HG03565 (cell line): ENCODE results near the gene NFIA.
"Not testable (repeated sequence)": the region's sequence is repeated elsewhere in the genome, so short reads cannot be mapped to it uniquely, and the experiment has no call there.

Source experiments
- ATAC-seq: cut with Tn5 transposase; IDR thresholded peaks from one replicate; pipeline ENCODE4 v1.9.1; 2021; ENCODE audit warnings: mild to moderate bottlenecking, moderate library complexity; ENCODE audit not compliant: unreplicated experiment

The NFIA gene

DNA sequence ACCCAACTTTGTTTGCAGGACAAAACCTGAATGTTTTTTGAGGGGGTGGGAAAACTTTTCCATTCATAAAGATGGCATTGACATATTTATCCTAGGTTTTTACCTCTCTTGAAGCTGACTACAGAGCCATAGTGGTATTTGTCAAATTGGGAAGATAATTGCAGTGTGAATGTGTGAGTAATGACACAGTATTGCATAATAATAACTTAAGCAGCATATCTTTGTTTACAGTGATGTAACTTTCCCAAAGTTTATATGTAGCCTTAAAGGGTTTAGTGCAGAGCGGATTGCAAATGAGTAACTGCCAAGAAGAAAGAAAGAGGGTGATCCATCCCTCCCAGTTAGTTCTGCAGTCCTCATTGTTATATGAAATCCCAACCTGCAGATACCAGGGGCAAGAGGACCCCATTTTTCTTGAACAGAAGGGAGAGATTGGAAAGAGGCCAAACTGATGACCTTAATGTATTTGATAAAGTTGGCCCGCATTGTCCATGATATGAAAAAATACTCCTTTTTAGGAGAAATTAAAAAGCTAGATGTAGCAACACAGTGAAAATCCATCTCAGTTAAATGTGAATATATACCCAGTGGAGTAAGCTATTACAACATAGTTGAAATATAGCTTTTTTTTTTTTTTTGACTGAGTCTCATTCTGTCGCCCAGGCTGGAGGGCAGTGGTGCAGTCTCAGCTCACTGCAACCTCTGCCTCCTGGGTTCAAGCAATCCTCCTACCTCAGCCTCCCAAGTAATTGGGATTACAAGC, 23.7 kb upstream of the NFIA start:
- no peak for ATAC-seq

DNA sequence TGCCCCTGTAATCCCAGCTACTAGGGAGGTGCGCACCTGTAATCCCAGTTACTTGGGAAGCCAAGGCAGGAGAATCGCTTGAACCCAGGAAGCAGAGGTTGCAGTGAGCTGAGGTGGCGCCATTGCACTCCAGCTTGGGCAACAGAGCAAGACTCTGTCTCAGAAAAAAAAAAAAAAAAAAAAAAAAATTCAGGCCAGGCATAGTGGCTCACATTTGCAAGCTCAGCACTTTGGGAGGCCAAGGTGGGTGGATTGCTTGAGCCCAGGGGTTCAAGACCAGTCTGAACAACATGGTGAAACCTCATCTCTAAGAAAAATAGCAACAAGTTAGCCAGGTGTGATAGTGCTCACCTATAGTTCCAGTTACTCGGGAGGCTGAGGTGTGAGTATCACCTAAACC, 20.8 kb upstream of the NFIA start:
- not testable (repeated sequence) for ATAC-seq

DNA sequence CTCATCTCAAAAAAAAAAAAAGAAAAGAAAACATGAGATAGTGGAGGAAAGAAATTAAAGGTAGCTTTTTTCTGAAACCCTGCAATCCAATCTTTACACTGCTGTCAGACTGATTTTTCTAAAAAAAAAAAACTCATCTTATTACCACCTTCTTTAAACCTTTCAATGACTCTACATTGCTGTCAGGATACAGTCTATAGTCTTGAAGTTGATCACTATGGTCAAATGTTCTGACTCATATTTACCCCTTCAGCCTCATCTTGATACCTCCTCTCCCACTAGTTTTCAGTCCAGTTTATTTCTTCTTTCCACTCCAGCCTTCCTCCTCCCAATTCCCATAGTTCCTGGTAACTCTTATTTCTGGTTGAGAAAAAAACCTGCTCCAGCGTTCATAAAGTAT, 17.7 kb upstream of the NFIA start:
- no peak for ATAC-seq

DNA sequence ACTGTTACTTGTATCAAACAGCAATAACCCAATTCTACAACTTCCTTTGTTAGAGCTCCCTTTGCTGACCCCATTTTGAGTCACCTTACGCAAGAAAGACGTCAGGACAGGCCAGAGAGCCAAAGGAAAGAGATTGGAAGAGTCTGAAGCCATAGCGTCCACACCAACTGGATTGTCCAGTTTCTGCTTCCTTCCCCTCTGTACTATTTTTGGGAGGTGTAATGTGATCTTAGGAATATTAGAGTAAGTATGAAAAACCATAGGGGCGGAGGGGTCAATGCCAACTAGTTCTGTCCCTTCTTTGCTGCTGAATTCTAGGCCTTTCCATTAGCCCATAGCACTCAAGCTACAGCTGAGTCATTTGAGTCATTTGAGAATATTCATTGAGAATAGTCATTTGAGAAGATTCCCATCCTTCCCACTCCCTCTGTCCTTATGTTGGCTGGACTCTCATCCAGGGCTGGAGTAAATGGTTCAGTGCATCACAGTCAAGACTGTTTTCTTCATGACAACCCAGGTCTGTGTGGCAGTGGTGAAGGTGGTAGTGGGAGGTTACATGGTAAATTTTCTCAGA, 14.8 kb upstream of the NFIA start:
- no peak for ATAC-seq

DNA sequence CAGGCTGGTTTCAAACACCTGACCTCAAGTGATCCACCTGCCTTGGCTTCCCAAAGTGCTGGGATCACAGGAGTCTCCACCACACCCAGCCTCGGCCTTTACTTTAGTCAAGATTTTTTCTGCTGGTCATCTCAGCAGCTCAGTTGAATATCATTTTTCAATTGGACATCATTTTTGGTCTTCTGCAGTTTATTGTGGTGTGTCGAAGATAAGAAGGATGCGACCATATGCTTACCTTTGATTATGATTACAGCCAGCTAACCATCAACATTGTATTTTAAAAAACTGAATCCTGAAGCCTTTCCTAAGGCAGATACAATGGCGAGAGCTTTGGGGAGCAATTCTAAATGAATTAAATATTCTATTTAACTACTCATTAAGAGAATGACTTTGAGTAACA, 12.3 kb upstream of the NFIA start:
- no peak for ATAC-seq

DNA sequence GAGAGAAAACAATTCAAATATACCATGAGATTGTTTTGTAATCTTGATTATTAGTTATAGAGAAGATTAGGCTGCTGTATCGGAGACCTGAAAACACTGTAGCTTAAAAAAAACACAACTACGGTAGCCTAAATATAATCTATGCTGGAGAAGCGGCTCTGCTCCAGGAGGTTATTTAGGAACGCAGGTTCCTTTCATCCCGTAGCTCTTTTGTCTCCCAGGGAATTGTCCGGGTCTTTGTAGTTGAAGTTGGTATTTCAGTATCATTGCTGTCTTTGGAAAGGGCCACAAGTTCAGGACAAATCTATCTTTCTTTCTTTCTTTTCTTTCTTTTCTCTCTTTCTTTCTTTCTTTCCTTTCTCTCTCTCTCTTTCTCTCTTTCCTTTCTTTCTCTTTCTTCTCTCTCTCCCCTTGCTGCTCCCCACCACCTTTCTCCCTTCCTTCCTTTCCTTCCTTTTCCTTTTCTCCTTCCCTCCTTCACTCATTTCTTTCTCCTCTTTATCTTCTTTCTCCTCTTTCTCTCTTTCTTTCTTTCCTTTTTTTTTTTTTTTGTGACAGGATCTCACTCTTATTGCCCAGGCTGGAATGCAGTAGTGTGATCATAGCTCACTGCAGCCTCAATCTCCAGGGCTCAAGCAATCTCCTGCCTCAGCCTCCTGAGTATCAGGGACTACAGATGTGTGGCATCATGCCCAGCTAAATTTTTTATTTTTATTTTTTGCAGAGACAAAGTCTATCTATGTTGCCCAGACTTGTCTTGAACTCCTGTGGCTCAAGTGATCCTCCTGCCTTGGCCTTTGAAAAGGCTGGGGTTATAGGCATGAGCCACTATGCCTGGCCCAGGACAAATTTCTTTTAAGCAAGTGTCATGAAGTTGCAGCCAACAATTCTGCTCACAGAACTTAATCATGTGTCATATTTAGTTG, 10.9 kb upstream of the NFIA start:
- no peak for ATAC-seq

DNA sequence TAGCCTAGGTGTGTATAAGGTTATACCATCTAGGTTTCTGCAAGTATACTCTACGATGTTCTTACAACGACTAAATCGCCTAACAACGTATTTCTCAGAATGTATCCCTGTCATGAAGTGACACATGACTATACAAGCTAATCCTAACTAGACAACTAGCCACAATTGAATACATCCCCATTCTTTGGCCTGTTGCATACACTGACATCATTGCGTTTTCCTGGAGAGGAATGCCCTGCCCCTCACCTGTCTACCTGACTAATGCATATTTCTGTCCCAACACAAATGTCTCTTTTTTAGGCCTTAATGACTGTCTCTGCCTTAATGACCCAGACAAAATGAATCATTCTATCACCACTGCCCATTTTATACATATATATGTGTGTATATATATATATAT, 8.5 kb upstream of the NFIA start:
- no peak for ATAC-seq

DNA sequence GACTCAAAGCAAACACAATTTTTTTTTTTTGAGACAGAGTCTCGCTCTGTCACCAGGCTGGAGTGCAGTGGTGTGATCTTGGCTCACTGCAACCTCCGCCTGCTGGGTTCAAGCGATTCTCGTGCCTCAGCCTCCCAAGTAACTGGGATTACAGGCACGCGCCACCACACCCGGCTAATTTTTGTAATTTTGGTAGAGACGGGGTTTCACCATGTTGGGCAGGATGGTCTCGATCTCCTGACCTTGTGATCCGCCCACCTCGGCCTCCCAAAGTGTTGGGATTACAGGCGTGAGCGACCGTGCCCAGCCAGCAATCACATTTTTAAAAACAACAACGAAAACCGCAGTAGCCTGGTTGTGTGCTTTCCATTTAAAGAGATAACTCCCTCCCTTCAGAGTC, 6.5 kb upstream of the NFIA start:
- ATAC-seq: not testable (repeated sequence)

DNA sequence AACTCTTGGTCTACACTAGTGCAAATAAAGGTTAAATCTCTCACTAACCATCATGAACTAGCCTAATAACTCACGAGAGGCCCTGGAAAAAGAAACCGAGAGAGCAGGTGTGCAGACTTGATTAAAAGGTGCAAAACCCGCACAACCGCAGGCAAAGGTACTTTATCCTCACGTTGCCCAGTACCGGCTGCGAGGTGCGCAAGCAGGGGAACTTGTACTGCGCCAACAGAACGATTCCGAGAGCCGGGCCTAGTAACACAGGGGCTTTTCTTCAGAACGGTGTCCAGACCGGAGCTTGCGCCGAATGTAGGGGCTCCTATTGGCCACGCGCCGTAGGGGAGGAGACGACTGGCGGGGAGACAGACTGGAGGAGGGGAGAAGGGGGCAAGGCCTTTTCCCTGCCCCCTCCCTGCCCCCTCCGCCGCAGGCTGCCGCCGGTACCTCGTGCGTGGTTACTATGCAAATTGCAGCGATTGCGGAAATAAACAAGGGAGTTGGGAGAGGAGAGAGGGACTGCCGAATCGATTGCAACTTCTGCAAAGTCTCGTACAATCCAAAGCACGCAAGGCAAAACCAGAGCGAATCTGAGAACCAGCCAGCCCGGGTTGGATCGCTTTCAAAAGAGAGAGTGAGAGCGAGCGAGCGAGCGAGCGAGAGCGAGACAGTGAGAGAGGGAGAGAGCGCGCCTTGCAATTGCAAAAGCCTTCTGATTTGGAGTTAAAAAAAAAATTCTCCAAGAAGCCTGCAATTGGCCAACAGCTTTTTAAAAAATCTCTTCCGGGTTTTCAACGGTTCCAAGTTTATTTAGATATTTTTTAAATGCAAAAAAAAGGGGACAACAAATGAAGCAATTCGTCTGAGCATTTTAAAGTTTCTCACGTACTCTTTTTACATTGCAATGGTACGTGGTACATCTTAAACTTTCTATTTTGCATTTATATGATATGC, 5.4 kb upstream of the NFIA start:
- ATAC-seq: peak; percentile 73

DNA sequence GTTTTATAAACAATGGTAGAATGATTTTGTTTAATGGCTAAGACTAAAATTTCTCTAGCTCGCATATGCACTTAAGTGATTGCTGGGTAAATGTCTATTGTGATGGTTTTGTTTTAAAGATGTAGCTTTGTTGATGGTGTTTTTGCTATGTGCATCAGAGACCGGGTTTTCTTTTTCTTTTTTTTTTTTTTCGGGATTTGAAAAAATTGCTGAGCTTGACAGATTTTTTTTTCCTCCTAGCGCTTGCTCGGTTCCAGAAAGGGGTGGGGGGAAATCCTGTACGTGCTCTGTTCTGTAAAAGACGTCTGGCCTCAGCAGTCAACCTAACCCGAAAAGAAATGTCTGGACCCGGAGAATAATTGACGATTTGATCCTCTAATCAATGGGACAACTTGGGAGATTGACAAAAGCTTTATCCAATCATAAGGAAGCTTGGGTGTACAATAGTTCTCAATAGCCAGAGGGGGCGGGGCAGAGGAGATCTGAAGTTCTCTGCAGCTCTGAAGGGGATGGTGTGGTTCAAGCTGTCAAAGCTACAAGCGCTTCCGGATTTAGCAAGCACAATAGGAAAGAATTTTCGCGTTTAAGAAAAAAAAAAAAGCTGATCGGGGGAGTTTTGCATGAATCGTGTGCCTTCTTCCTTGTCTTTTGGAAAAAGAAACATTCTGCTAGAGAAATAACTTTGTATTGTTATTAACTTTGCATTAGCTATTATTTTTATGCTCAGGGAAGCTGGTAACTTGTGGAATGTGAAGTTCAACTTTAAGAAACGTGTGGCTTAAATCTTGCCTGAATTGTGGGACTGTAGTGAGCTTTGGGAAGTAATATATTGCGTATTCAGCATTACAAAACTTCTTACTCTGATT, 4.5 kb upstream of the NFIA start:
- peak; percentile 56 for ATAC-seq

DNA sequence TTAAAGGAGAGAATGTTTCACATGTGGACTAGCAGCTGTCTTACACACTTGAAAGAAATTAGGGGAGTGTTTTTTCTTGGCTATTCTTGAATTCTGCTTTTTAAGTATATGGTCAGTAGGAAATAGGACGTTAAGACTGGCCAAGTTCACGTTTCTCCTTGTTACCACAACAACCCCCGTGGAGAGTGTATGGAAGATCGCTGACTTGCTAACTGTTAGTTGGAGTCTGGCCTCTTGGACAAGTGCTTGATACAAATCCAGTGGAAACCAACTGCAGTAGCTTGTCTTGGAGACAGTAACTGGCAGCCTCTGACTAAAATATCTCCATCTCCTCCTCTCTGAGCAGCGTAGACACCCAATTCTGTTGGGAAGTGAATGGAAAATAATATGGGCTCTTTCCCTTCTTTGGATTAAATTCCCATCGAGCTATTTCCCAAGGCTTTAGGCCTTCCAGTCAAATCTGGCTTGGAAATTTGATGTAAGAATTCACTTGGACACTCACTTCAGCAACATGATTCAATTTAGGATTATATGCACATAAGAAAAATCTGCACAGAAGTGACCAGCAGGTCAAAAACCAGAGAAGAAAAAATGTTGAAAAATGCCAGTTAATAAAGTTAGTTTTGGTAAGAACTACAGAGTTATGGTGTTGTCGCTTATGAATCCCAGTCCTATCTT, 3.6 kb upstream of the NFIA start:
- ATAC-seq: no peak

DNA sequence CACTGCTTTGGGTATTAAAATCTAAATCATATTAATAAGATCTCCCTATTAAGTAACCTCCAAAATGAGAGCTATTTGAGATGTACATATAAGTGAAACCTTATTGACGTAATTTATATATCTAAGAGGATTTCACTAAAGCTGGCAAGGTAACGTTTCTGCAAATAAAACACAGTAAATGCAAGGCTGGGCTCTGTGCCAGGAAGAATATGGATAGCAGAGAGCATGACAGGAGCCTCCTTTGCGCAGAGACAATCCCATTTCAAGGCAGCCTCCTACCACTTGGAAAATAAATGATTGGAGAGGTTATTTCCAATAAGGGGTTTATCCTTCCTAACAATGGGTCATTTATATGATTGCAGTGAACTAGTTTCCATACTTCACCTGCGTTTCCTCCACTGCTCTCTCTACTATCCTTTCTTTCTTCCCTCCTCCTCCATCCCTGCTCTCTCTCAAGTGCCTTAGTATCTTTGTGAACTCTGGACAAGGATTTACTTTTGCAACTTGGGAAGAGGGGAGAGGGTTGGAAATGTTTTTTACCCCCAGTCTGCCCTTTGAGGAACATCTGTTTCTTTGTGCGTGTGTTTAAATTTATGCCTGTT, 3.0 kb upstream of the NFIA start:
- no peak for ATAC-seq

DNA sequence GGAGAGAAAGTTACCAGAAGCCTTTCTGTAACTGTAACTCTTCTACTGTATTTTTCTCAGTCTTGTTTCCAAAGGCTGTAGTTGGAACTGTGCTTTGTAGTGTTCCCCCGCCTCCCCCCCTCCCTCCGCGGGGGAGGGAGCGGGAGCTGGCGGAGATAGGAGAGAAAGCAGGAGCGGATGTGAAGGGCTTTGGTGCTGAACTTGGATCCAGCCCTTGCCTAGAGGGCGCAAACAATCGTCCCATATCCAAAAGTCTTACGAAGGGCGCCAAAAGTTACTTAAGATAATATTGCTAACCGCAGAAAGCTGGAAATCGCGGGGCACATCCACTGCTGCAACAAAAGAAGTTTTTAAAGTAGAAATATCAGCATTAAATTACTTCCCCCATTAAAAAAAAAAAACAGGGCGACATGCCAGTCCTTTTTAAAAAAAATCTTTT, 2.4 kb upstream of the NFIA start:
- no peak for ATAC-seq

DNA sequence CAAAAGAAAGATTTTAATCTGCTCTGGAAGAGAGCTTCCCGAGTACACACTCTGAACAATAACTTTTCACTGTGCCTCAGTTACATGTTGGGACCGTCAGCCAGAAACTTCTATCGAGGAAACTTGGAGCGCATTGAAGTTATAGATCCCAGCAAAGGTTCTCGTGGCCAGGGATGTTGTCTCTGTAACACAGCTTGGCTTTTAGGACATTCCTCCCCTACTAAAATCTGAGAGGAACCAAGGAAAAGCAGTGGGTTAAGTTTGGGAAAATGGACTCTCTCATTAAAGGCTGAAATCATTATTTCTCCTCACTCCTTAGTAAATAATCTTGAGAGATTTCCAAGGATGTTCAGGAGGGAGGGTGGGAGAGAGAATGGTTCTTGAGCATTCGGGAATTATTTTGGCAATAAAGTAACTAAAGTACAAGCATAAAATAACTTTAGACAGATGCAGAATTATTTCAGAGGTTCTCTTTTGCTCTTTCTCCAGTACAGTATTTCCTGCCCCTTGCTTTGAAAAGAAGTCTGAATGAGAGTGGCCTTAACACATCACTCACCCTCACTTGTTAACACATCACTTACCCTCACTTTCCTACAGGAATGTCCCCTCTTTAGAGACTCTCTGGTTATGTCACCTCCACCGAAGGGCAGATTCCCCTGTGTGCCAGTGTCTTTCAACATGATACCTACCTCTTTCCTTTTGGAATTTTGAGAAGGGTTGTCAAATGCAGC, 1.8 kb upstream of the NFIA start:
- no peak for ATAC-seq

DNA sequence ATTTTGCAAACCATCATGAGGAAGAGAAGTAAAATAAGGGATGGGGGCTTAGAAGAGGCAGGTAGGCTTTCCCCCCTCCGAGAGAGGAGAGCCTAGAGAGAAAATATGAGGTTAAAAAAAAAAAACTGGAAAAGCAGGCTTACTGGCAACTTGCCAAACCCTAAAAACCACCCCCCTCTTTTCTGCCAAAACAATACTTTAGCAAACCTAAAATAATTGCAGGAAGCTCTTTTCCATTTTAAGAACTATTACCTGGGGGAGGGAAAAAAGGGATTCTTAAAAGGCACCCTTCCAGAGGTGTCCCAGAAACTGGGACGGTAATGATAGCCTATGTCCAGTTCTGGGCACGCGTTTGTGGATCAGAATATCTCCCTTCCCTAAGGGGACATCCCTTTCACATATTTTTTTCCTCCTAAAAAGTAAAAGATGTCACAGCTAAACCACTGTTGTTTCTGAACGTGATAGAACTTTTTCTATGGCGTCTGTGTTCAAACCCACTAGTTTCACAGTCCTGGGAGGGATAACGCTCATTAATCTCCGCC, 1.1 kb upstream of the NFIA start:
- no peak for ATAC-seq

DNA sequence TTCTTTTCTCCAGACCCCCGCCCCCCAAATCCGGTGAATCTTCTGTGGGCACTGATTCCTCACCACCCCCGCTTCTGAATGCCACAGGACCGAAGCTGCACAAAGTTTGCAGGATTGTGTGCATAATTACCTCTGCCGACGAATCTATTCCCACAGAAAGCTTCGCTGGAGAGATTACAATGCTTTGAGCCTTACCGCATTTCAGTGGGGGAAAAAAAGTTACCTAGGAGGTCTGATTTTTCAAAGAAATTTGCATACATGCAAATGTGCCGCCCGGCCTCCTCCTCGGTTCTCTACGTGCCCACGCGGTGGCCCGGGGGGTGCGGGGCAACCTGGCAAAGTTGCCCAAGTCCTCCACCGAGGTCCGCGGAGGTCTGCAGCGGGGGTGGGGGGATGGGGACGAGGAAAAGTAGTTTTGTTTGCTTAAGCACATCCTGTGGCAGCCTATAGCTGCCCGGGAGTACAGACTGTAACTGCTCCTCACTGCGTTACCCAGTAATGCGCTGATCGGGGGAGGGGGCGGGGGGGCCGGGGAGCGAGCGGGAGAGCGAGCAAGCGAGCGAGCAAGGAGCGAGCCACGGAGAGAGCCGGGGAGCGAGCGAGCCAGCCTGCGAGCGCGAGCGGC, 563 bp upstream of the NFIA start:
- no peak for ATAC-seq
